Mucosa of rectum (tissue), 2 donors: ENCODE results near the gene HNRNPL.

ENCODE experiments used
- H3K27ac ChIP-seq, 2 donors: one replicate each; pipeline ENCODE4 v1.7.0; 2013; ENCODE audit warnings: inconsistent platforms in 2 of 2, low read depth in 2 of 2, low read length in 2 of 2
- H3K27me3 ChIP-seq, 2 donors: one replicate each; pipeline ENCODE4 v1.7.0; 2013; ENCODE audit warnings: low read length in 2 of 2; ENCODE audit not compliant: control insufficient read depth in 2 of 2, insufficient read depth in 2 of 2
- H3K36me3 ChIP-seq, 2 donors: one replicate each; pipeline ENCODE4 v1.7.0; 2013; ENCODE audit warnings: low read length in 2 of 2; ENCODE audit not compliant: control insufficient read depth in 2 of 2, insufficient read depth in 2 of 2
- H3K4me1 ChIP-seq, 2 donors: one replicate each; pipeline ENCODE4 v1.7.0; 2013; ENCODE audit warnings: low read length in 2 of 2, mild to moderate bottlenecking in 1 of 2; ENCODE audit not compliant: control insufficient read depth in 2 of 2, insufficient read depth in 2 of 2
- H3K4me3 ChIP-seq, 2 donors: one replicate each; pipeline ENCODE4 v1.7.0; 2013; ENCODE audit warnings: low read length in 2 of 2
- H3K9ac ChIP-seq, 2 donors: one replicate each; pipeline ENCODE4 v1.7.0; 2013; ENCODE audit warnings: low read length in 2 of 2, low read depth in 1 of 2, mild to moderate bottlenecking in 1 of 2
- H3K9me3 ChIP-seq, 2 donors: one replicate each; pipeline ENCODE4 v1.7.0; 2013; ENCODE audit warnings: low read length in 2 of 2; ENCODE audit not compliant: control insufficient read depth in 2 of 2
- donor health status: healthy.
- donor health status: Normal muscosa, but diverticular disease.

Gene HNRNPL

DNA sequence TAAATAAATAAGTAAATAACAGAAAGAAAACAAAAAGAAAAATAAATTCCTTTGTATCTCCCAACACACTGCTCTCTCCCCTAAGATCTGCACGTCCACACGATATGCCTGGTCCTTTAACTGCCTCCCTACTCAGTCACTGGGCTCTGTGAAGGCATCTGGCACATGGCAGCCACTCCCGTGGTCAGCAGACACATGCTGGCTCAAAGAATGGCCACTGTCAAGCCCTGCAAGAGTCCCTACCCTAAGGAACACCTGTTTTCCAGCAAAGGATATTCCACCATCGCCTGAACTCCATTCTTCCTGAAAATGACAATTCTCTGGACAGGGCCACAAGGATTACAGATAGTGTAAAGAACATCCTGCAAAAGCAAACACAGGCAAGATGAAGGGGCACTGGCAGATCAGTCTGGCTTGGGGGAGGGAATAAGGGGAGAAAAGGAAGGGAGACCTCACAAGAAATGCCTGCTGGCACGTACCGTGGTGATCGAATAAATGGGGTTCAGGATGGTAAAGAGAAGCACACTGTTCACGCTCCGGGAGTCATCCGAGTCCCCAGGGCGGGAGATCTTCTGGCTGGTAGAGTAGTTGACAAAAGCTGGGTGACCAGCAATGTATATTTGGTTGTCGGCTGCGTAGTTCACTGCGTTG is 4.3 kb downstream of the HNRNPL start:
- Histone ChIP-seq H3K27me3 (no peaks in the 10 kb centered on the region), H3K4me3 (no peak overlapping the region), H3K4me1 (peaks cover 20 to 22% of the 10 kb centered on the region in 2 donors), H3K27ac (no peak overlapping the region), H3K36me3 (peaks cover 66 to 75% of the 10 kb centered on the region in 2 donors), H3K9ac (no peak overlapping the region), H3K9me3 (no peaks in the 10 kb centered on the region)

DNA sequence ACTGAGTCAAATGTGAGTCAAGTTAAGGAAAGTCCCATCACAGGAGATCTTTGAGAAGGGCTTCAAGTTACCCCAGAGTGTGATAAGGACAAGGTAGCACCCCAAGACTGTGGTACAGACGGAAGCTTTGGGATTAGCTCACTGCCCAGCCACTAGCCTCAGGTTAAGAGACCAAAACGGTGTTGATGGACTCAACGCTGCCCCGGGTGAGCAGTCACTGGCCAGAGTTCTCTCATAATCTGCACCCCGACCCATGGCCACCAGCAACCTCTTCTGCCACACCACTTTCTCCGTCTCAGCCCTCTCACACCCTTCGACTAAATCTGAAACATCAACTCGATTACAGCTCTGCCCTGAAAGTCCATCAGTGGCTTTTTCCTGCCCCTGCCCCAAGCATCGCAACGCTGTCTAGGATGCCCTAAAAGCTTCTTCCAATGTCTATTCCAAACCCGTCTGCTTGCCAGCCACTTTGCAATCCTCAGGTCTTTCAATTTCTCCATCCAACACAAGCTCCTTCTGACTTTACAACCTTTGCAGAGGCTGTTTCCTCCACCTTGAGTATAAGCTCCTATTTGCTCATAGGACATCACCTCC is 5.6 kb downstream of the HNRNPL start:
- Histone ChIP-seq H3K36me3 (peaks cover 78 to 86% of the 10 kb centered on the region in 2 donors), H3K9me3 (no peaks in the 10 kb centered on the region), H3K27me3 (no peaks in the 10 kb centered on the region), H3K4me3 (no peak overlapping the region), H3K4me1 (peaks cover 20 to 22% of the 10 kb centered on the region in 2 donors), H3K9ac (no peak overlapping the region), H3K27ac (no peak overlapping the region)

DNA sequence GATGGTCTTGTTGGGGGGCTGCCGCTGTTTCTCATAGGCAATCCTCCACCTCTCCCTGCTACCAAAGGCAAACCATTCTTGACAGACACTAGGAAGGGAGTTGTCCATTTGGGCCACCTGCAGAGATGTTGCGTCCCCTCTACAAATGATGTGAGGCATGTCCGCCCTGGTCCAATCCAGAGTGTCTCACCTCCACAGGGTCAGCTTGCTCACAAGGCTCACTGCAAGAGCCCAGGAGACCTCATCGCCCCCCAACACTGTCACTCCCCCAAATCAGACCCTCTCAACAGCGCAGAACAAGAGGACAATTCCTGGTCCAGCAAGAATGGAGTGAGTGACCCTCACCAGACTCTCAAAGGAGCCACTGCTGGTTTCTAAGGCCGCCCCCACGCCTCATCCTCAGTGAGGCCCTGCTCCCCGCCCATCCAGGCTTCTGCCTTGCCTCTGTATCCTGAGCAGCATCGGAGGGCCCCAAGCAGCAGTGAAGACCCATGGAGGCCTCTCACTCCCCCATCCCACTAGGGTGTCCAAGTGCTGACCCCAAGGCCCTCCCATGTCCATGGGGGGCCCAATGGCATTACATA is 6.5 kb downstream of the HNRNPL start:
- Histone ChIP-seq H3K4me1 (peaks cover 12 to 13% of the 10 kb centered on the region in 2 donors), H3K36me3 (peaks cover 87 to 94% of the 10 kb centered on the region in 2 donors), H3K27ac (peak overlapping the region; percentile 17 to 25), H3K27me3 (no peaks in the 10 kb centered on the region), H3K9ac (no peak overlapping the region), H3K9me3 (no peaks in the 10 kb centered on the region), H3K4me3 (no peak overlapping the region)

DNA sequence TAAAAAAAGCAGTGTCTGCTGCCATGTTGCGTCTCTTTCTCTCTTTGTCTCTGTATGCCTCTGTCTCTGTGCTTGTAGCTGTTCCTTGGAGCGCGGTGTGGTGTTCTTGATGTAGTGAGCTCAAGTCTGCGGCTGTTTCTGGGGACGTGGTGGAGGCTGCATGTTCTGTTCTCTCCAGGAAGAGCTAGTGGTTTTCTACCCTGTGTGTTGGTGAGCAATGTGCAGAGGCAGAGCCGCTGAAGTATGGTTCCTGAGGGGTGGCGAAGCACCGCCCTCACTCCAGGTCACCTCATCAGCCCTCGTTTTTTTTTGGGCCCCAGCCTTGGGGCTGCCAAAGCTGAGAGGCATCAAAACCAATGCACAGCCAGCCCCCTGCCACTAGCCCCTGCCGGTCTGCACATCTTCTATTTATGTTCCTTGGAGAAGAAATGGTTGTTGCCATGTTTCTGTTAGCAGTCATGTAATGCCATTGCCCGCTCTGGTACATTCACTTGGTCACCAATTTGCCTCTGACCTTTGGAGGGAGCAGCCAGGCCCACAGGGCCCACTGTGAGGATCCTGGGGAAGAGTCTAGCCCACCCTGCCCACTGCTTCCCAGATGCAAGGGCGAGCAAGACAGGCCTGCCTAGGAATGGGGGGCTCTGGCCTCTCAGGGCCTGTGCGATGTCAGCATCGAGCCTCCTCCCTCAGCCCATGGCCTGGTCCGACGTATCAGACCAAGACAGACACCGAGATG is 7.2 kb downstream of the HNRNPL start:
- Histone ChIP-seq H3K27me3 (no peaks in the 10 kb centered on the region), H3K36me3 (peaks cover 93 to 97% of the 10 kb centered on the region in 2 donors), H3K9ac (no peak overlapping the region), H3K9me3 (no peaks in the 10 kb centered on the region), H3K4me1 (peaks cover 10 to 12% of the 10 kb centered on the region in 2 donors), H3K4me3 (no peak overlapping the region), H3K27ac (peak overlapping the region; percentile 17 to 25)

DNA sequence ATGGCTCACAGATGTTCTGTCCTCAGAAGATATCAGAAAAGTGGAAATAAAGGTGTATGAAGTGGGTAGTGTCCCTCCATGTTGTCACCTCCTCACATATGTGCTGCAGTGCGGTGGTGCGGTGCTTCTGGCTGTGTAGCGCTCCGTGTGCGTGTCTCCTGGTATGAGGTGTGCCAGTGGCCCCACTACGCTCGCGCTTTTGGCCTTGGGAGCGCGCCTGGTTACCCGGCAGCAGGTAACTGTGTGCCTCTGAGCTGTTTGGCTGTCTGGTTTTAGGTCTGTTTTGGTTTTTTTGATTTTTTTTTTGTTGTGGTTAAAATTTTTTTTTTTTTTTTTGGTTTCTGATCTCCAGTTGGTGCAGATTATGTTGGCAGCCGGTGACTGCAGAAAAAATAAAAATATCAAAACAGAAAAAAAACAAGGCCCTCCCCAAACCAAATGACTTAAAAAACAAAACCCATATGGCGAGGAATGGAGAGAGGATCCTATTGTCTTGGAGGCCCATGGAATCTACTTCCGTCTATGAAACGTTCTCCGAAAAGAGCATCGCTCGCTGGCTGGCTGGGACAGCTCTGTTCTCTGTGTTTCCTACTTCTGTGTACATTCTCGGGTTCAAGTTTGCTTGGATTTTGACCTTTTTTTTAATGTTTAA is 7.9 kb downstream of the HNRNPL start:
- peaks cover 4 to 6% of the 10 kb centered on the region in 2 donors for H3K4me1 ChIP-seq
- H3K27ac ChIP-seq: peak overlapping the region; percentile 26 to 42
- H3K36me3 ChIP-seq: peaks cover 94 to 97% of the 10 kb centered on the region in 2 donors

DNA sequence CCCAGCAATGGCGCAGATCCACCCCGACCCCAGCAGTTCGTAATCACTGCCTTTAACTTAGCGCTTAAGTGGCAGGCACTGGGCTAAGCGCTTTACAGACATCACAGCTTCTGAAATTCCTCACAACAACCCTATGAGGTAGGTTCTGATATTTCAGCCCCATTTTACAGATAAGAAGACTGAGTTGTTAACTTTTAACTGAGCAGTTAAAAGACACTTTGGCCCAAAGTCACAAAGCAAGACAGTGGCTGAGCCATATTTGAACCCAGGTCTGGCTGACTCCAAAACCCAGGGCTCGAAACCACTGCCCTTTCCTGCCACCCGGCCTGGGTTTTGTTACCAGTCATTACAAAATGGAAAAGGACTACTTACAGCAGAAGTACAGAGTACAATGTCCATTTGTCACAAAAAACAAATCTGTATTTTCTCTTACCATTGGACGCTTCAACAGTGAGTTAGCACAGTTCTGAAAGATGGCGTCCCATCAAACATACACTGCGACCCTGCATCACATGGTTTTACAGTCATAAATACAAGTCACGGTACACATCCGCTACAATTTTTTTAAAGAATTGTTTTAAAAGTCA is 8.5 kb downstream of the HNRNPL start:
- H3K4me1 ChIP-seq: peaks cover 4 to 6% of the 10 kb centered on the region in 2 donors
- no peaks in the 10 kb centered on the region for H3K27me3 ChIP-seq
- no peaks in the 10 kb centered on the region for H3K9me3 ChIP-seq
- peak overlapping the region in 1 of 2 donors; percentile 21 for H3K27ac ChIP-seq
- no peak overlapping the region for H3K4me3 ChIP-seq
- no peak overlapping the region for H3K9ac ChIP-seq
- H3K36me3 ChIP-seq: peaks cover 95 to 96% of the 10 kb centered on the region in 2 donors

More for the DNA sequence above, 7.9 kb downstream of the HNRNPL start:
- H3K9ac ChIP-seq: no peak overlapping the region
- H3K4me3 ChIP-seq: no peak overlapping the region
- no peaks in the 10 kb centered on the region for H3K27me3 ChIP-seq
- no peaks in the 10 kb centered on the region for H3K9me3 ChIP-seq

DNA sequence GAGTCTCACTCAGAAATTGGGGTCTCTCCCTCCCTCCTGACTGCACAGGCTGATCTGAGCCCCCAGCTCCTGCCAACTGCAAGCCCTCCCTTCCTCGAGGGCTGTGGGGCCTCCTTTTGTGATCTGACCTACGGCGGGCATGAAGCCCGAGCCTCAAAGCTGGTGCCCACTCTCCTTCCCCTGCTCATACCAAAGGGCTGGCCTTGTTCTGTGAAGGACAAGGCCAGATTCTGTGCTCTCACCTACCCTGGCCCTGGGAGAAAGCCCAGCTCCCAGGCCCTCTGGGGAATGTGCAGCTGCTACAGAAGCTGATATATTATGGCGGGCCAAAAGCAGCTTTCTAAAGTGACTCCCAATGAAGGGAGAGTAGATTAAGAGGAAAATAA is 9.2 kb downstream of the HNRNPL start:
- H3K9me3 ChIP-seq: no peaks in the 10 kb centered on the region
- peak overlapping the region in 1 of 2 donors; percentile 21 for H3K27ac ChIP-seq
- H3K4me3 ChIP-seq: no peak overlapping the region
- H3K9ac ChIP-seq: no peak overlapping the region
- H3K27me3 ChIP-seq: no peaks in the 10 kb centered on the region
- H3K4me1 ChIP-seq: peaks cover 4 to 6% of the 10 kb centered on the region in 2 donors
- peaks cover 94% of the 10 kb centered on the region in 2 donors for H3K36me3 ChIP-seq

DNA sequence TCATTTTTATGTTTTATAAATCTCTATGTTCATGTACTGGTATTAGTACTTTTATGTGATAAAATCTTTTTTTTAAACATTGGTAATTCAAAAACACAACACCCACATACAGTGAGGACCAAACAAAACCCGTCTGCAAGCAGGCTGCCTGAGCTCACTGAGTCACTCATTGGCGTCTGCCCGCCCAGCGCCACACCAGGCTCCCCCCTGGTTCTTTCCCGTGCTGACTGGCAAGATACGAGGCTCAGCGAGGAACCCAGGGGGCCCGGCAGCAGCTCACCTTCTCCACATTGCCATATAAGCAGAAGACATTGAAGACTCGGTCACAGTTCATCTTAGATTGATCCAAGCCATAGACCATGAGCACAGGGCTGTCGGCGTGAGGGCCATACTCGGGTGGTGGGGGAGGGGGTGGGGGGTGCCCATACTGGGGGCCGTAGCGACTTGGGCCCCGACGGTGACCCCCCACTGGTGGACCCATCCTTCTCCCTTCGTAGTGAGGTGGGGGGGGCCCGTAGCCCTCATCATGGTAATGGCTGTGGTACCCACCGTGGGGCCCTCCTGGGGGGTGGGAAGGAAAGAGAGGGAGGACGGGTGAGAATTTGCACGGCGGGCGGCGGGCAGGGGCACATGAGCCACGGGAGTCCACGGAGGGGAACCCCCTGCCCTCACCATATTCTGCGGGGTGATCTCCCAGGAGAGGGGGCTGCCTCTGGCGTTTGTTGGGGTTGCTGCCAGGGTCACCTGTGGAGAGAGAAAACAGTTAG is 9.8 kb downstream of the HNRNPL start:
- H3K27ac ChIP-seq: no peak overlapping the region
- H3K4me1 ChIP-seq: peaks cover 4 to 6% of the 10 kb centered on the region in 2 donors
- H3K9ac ChIP-seq: no peak overlapping the region
- H3K36me3 ChIP-seq: peaks cover 91 to 93% of the 10 kb centered on the region in 2 donors
- H3K9me3 ChIP-seq: no peaks in the 10 kb centered on the region
- H3K4me3 ChIP-seq: no peak overlapping the region
- no peaks in the 10 kb centered on the region for H3K27me3 ChIP-seq
